OCI-LY3 (cell line): ENCODE results near the gene CCDC112.

Experiments used
- EZH2phosphoT487 ChIP-seq: fragments of 200-600 bp; shearing (Covaris generic); IDR thresholded peaks from 2 replicates; pipeline ENCODE4 v1.6.1; 2018; ENCODE audit warnings: antibody characterized with exemption, mixed run types, low read depth
- TF ChIP-seq, protein P1 (sequence below): fragments of 200-600, 300-600 bp; sonication (generic); IDR thresholded peaks from 2 replicates; pipeline ENCODE4 v1.5.1; 2014; ENCODE audit warnings: antibody characterized with exemption, low read length, low read depth

DNA sequence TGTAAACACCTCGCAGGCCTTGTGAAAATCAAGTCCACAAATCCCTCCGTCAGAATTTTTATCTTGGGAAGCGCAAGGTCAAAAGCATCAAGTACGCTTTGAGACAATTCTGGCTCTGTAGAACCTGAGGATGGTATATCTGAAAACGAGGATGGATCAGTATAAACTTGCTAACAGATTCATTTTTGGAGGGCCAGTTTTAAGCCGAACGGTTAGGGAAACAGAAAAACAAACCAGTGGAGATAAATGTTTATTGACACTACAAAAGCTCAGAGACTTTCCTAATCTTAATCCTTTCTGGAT is 33.4 kb downstream of the CCDC112 start:
- TF ChIP-seq, protein P1, sequence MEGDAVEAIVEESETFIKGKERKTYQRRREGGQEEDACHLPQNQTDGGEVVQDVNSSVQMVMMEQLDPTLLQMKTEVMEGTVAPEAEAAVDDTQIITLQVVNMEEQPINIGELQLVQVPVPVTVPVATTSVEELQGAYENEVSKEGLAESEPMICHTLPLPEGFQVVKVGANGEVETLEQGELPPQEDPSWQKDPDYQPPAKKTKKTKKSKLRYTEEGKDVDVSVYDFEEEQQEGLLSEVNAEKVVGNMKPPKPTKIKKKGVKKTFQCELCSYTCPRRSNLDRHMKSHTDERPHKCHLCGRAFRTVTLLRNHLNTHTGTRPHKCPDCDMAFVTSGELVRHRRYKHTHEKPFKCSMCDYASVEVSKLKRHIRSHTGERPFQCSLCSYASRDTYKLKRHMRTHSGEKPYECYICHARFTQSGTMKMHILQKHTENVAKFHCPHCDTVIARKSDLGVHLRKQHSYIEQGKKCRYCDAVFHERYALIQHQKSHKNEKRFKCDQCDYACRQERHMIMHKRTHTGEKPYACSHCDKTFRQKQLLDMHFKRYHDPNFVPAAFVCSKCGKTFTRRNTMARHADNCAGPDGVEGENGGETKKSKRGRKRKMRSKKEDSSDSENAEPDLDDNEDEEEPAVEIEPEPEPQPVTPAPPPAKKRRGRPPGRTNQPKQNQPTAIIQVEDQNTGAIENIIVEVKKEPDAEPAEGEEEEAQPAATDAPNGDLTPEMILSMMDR, result no peak
- no peak for TF ChIP-seq EZH2phosphoT487
